Esophagus muscularis mucosa (tissue), 4 donors: ENCODE results near the gene PGAM2. TPM values are rescaled to one million over a fixed set of nuclear protein-coding genes. Genes with fewer than 3 reads are reported as not detected.

ENCODE experiments used
- DNase-seq: peaks from one replicate; pipeline ENCODE4 v3.0.0-alpha.2; 2017; ENCODE audit errors: extremely low spot score
- H3K27ac ChIP-seq, 4 donors: fragments of 200-600 bp; sonication (generic); replicated peaks in 1 of 4; 1 replicate in 3 of 4; 2 replicates in 1 of 4; pipeline ENCODE4 v1.5.1; 2016 to 2019; ENCODE audit warnings: mild to moderate bottlenecking in 1 of 4
- H3K27me3 ChIP-seq, 4 donors: fragments of 200-600 bp; sonication (generic); one replicate each; pipeline versions ENCODE4 v1.5.1 to v1.6.0; 2016 to 2019
- H3K36me3 ChIP-seq, 4 donors: fragments of 200-600 bp; sonication (generic); one replicate each; pipeline ENCODE4 v1.5.1; 2016 to 2019
- H3K4me1 ChIP-seq, 4 donors: fragments of 200-600 bp; sonication (generic); one replicate each; pipeline ENCODE4 v1.5.1; 2016 to 2019
- H3K4me3 ChIP-seq, 4 donors: fragments of 200-600 bp; sonication (generic); 1 replicate in 2 of 4; 2 replicates in 2 of 4; pipeline ENCODE4 v1.5.1; 2016 to 2019; ENCODE audit warnings: mild to moderate bottlenecking in 4 of 4, moderate library complexity in 1 of 4
- H3K9me3 ChIP-seq, 4 donors: fragments of 200-600 bp; sonication (generic); 1 replicate in 3 of 4; 2 replicates in 1 of 4; pipeline ENCODE4 v1.5.1; 2016 to 2019
- EP300 ChIP-seq: sonication (generic); formaldehyde crosslinking; IDR thresholded peaks from one replicate; pipeline ENCODE4 v1.6.1; 2017; ENCODE audit warnings: antibody characterized with exemption
- POLR2A ChIP-seq: fragments of 450-650 bp; IDR thresholded peaks from one replicate; pipeline ENCODE4 v1.6.1; 2017; ENCODE audit warnings: antibody characterized with exemption, moderate library complexity, mild to moderate bottlenecking, low read depth
- POLR2AphosphoS5 ChIP-seq, 2 donors: sonication (generic); formaldehyde crosslinking; IDR thresholded peaks; one replicate each; pipeline ENCODE4 v1.6.1; 2017; ENCODE audit warnings: antibody characterized with exemption in 2 of 2
- WGBS: methylation state at CpG from one replicate; pipeline ENCODE4 v1.1.5; 2018; 5-methylcytosine and 5-hydroxymethylcytosine counted together
- intact Hi-C: fragments of 100-400 bp; cut with DNase I; formaldehyde crosslinking; loops from one replicate; pipeline ENCODE4 v1.15.1; 2023
- total RNA-seq, 4 donors: library from RNA; depleted of rRNA; stranded (reverse); fragments of >200 nt; gene quantifications; one replicate each; pipeline versions ENCODE4 v1.1.0 to v1.2.1, GENCODE V29; 2016
- TF ChIP-seq, protein P1 (sequence below), 3 experiments: fragments of 200-600 bp in 2 of 3; fragments of 450-650 bp in 1 of 3; sonication (generic) in 2 of 3; IDR thresholded peaks; one replicate each; pipeline ENCODE4 v1.5.1; 2017 to 2019; ENCODE audit warnings: antibody characterized with exemption in 3 of 3, mild to moderate bottlenecking in 2 of 3, moderate library complexity in 1 of 3

The PGAM2 gene
- total RNA-seq, 4 donors from 2014 or later: 0.52 to 1.8 (median 0.66) TPM; not detected in 1

DNA sequence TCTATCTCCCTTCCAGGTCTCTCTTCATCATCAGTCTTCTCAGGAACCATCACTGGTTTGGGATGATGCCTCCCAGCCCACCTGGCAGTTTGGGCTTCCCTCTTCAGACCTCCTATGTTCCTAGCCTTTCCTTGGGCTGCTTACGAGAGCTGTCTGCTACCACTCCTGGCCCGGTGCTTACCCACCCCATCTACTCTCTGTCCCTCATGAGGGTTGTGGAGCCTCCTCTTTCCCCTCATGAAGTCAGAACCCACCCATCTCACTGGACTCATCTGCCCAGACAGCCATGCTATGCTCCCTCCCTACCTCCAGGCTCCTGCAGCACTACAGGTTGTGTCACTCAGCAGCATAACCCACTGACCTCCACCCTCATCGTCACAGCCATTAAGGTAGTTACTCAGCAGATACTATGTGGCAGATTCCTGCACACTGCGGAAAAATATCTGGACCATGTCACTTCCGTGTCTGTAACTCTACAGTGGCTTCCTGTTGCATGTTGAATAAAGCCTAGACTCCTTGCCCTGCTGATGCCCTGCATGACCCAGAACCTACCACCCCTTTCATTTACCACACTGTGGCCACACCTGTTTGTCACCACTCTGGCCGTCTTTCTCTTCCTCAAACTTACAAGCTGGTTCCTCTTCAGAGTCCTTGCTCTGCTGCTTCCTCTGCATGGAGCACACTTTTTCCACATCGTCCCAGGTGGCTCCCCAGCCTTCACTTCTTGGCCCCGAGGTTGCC is 18.9 kb downstream of the PGAM2 start:
- Histone ChIP-seq H3K4me3 (no peak overlapping the region), H3K4me1 (peaks cover 33 to 72% (median 43%) of the 10 kb centered on the region in 4 donors), H3K36me3 (peaks cover 14 to 45% (median 28%) of the 10 kb centered on the region in 4 donors), H3K27me3 (no peaks in the 10 kb centered on the region), H3K27ac (no peak overlapping the region), H3K9me3 (no peaks in the 10 kb centered on the region)
- TF ChIP-seq EP300 (no peak), POLR2AphosphoS5 (IDR thresholded peaks at IDR 0.05) (no peak)
- TF ChIP-seq, protein P1, sequence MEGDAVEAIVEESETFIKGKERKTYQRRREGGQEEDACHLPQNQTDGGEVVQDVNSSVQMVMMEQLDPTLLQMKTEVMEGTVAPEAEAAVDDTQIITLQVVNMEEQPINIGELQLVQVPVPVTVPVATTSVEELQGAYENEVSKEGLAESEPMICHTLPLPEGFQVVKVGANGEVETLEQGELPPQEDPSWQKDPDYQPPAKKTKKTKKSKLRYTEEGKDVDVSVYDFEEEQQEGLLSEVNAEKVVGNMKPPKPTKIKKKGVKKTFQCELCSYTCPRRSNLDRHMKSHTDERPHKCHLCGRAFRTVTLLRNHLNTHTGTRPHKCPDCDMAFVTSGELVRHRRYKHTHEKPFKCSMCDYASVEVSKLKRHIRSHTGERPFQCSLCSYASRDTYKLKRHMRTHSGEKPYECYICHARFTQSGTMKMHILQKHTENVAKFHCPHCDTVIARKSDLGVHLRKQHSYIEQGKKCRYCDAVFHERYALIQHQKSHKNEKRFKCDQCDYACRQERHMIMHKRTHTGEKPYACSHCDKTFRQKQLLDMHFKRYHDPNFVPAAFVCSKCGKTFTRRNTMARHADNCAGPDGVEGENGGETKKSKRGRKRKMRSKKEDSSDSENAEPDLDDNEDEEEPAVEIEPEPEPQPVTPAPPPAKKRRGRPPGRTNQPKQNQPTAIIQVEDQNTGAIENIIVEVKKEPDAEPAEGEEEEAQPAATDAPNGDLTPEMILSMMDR (IDR thresholded peaks at IDR 0.05): no peak
- DNase-seq: no peak
- intact Hi-C loops: no loop called here
- 74% methylated on average over 8 of the region's 8 CpGs for WGBS

DNA sequence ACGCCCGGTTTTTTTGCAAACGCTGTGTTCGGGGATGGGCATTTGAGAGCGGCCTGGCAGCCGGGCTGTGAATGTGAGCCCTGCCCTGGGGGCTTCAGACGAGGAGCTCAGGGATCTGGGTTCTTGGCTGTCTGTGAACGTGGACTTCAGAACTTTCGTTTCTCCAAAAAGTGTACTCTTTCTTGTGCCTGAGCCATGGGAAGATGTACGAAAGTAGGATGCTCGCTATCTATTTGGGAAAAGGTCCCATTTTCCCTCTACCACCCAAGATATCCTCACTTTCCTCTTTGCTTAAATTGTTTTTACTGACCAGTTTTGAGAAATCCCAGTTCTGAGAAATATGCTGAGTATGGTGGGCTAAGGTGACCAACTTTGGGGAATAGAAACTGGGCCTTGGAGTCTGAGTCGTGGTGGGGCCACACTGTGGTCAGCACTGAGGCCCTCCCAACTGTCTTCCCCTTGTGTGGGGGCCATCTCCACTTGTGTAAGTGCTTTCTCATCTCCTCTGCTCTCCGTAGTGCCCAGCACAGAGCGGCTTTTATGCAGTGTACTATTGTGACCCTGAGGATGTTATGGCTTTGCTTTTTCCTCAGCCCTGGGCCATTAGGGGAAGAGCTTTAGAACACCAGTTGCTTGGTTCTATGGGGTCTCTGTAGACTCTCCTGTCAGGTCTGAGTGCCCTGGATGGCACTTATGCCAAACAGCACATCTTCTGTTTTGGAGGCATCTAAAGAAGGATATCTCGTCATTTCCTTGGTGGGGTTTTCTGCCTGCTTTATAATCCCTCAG is 19.9 kb downstream of the PGAM2 start:
- Histone ChIP-seq H3K4me1 (peaks cover 34 to 71% (median 49%) of the 10 kb centered on the region in 4 donors), H3K9me3 (no peaks in the 10 kb centered on the region), H3K36me3 (peaks cover 5 to 35% (median 17%) of the 10 kb centered on the region in 4 donors), H3K4me3 (peak overlapping the region; percentile 77 to 99 (median 86)), H3K27me3 (no peaks in the 10 kb centered on the region), H3K27ac (peak overlapping the region; percentile 85 to 93 (median 86))
- WGBS: 21% methylated on average over 15 of the region's 15 CpGs
- no peak for DNase-seq
- intact Hi-C loops: loop anchor here (2.0 kb wide), 1 partner anchor 19 kb away; the partner anchor contains the start of gene PGAM2
- TF ChIP-seq, protein P1 (IDR thresholded peaks at IDR 0.05): no peak
- TF ChIP-seq EP300 (no peak), POLR2A (no peak)

DNA sequence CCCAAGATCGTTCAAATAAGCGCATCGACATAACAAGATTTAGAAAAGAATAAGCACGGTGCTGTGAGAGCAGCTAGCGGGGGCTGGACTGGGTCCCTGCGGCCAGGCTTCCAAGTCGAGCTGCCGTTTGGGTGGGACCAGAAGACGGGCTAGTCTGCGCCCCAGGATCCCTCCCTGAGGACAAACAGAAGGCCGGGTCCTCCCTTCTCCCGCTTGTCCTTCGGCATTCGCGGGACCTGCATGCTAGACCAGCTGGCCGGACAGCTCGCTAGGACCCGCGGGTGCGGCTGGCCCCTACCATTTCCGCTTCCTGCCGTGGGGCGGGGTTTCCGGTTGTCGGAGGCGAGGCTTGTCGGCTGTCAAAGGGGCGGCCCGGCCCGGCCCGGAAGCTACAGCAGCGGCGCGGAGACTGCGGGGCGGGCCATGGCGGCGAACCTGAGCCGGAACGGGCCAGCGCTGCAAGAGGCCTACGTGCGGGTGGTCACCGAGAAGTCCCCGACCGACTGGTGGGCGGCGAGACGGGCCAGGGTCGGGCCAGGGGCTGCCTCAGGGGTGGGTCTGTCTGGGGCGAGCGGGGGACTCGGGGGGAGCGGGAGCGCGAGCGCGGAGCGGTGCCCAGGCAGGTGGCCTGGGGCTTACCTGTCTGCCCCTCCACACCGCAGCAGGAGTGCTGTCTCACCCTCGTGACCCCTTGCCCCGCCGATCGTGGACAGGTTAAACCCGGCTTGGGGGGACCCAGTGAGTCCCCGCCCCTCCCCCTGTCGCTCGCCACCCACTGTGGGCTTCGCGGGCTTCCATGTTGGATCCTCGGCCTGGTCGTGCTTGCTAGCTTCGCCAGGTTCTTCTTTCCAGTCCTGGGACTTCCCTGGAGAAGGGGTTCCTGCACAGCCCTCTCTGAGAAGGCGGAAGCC is 20.8 kb downstream of the PGAM2 start, which contains the start of gene DBNL:
Gene DBNL (plus strand): TSS at position 388 of the 911 bp plus-strand sequence. CDS start 36 bp downstream, at position 424.
- peaks cover 0 to 26% (median 9%) of the 10 kb centered on the region in 4 donors for H3K36me3 ChIP-seq
- H3K9me3 ChIP-seq: no peaks in the 10 kb centered on the region
- no peak for TF ChIP-seq EP300
- TF ChIP-seq POLR2AphosphoS5 (IDR thresholded peaks at IDR 0.05): peak; percentile 93
- peak; percentile 55 for TF ChIP-seq POLR2A
- TF ChIP-seq, protein P1 (IDR thresholded peaks at IDR 0.05): peak in 1 of 3 experiments; percentile 22
- peak within 1 kb of the TSS; percentile 77 to 99 (median 86) for H3K4me3 ChIP-seq
- DNase-seq: peak; percentile 98
- peak within 1 kb of the TSS; percentile 85 to 93 (median 86) for H3K27ac ChIP-seq
- under 1% methylated on average over 31 of the region's 74 CpGs for WGBS
- no peaks in the 10 kb centered on the region for H3K27me3 ChIP-seq
- intact Hi-C loops: loop anchor here (2.0 to 5.0 kb wide), 2 partner anchors 20 to 38 kb away; partner anchors contain the start of genes PGAM2 and POLM
- H3K4me1 ChIP-seq: peaks cover 34 to 65% (median 50%) of the 10 kb centered on the region in 4 donors

DNA sequence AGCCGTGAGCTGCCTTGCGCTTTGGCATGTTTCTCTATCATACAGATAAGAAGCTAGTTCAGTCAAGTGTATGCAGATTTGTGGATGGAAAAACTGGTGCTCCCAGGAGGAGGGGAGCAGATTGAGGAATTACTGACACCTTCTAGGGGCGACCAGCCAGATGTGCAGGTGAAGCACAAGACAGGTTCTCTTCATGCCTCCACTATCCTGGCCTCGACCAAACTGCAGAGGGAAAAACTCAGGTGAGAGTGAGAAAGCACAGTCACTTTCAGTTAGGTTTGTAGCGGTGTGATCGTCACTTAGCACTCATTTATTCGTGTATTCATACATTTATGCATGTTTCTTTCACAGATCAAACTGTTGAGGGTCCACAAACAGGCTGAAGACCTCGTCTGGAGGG is 21.5 kb downstream of the PGAM2 start:
- Histone ChIP-seq H3K36me3 (peaks cover 0 to 20% (median 8%) of the 10 kb centered on the region in 4 donors), H3K27me3 (no peaks in the 10 kb centered on the region), H3K4me3 (peak overlapping the region; percentile 77 to 99 (median 86)), H3K4me1 (peaks cover 34 to 58% (median 47%) of the 10 kb centered on the region in 4 donors), H3K9me3 (no peaks in the 10 kb centered on the region), H3K27ac (peak overlapping the region; percentile 85 to 93 (median 86))
- TF ChIP-seq POLR2A (no peak), POLR2AphosphoS5 (IDR thresholded peaks at IDR 0.05) (no peak), EP300 (no peak)
- TF ChIP-seq, protein P1 (IDR thresholded peaks at IDR 0.05): no peak
- no peak for DNase-seq
- intact Hi-C loops: loop anchor here (2.0 to 5.0 kb wide), 2 partner anchors 21 to 38 kb away; partner anchors contain the start of genes PGAM2 and POLM
- 28% methylated on average over 8 of the region's 8 CpGs for WGBS
